ENCODE data around the gene FRMD1. TPM values are rescaled to one million over a fixed set of nuclear protein-coding genes. Genes with fewer than 3 reads are reported as not detected.

The FRMD1 gene
- polyA plus RNA-seq, 3 donors, result 16.9 to 31.2 (median 28.4) TPM

DNA sequence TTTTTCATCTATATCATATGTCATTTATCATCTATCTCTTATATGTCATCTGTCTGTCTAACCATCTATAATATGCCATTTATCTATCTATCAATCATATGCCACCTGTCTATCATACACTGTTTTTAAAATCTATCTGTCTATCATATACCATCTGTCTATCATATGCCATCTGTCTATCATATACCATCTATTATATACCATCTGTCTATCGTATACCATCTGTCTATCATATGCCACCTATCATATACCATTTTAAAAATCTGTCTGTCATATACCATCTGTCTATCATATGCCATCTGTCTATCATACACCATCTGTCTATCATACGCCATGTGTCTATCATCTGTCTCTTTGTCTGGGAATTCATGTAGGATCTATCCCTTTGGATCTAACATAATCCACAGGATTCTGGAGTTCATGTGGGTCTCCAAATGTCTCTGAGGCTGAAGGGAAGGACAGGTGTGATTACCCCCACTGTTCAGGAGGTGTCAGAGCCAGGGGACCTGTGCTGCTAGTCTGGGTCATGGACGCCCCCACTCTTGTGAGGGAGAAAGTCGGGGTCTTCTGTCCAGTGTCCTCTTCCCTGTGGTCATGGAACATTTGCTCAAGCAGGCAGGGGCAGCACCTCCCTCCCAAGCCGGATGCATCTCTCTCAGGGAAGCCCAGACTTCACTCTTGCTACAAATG is 36.9 kb upstream of the FRMD1 start:
- DNase-seq, result no peak

DNA sequence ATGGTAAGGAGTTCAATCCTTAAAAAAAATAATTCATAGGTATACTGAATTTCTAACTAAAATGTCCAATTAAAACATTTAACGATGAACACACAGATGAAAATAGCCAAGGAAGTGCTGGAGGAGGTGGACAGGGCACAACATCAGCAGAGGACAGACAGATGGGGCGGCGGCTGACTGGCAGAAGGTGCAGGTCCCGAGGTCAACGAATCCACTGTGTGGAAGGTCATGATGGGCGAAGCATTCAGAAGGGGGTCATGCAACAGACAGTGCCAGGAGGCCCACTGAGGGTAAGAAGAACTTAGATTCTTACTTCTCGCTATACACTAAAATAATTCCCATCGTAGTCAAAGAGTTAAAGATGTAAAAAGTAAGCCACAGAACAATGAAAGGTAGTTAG is 34.2 kb upstream of the FRMD1 start:
- DNase-seq, result no peak

DNA sequence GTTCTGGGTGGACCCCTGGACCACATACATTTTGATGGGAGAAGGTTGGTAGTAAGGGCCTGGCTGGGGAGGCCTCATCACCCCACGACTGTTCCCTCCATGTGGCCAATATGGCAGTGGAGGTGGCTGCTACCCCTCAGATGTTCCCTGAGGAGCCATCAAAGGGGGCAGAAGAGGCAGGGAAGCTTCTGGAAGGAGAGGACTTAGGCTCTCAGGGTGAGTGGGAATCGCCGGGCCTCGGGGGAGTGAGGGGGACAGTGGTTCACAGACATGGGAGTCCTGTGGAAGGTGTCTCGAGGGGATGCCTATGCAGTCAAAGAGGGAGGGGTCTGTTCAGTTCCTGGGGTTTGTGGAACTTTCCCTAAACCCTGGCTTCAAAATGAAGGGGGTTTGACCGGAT is 32.9 kb upstream of the FRMD1 start:
- no peak for DNase-seq

DNA sequence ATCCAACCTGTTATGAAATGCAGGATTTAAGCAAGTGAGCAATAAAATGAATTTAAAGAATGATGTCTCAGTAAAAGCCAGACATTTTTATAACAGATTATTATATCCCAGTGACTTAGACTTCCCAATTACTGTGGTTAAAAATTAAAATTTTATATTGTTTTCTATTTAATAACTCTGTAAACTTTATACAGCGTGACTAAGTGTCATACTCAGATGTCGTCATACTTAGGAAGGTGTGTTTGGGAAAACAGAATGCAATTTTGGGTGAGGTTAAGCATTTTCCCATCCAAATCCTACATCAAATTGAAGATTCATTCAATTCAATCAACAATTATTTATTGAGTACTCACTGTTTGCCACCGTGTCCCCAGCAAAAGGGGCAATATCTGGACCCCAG is 31.4 kb upstream of the FRMD1 start:
- no peak for DNase-seq

DNA sequence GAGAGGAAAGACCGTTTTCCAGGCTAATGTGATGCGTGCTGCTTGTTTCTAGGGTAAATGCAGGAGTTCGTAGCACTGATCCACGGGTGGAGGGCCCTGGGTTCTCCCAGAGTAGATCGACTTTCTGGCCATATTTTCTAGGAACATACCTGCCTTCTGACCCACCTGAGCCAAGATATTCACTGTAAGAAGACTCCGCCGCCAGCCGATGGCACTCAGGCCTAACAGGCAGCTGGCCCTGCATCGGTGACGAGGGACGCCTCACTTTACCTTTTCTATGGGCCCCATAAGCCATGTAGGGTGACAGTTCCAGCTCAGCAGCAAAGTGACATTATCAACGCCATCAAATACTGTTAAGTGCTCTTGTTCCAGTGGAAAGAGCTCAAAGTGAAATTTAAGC is 30.2 kb upstream of the FRMD1 start:
- no peak for DNase-seq

DNA sequence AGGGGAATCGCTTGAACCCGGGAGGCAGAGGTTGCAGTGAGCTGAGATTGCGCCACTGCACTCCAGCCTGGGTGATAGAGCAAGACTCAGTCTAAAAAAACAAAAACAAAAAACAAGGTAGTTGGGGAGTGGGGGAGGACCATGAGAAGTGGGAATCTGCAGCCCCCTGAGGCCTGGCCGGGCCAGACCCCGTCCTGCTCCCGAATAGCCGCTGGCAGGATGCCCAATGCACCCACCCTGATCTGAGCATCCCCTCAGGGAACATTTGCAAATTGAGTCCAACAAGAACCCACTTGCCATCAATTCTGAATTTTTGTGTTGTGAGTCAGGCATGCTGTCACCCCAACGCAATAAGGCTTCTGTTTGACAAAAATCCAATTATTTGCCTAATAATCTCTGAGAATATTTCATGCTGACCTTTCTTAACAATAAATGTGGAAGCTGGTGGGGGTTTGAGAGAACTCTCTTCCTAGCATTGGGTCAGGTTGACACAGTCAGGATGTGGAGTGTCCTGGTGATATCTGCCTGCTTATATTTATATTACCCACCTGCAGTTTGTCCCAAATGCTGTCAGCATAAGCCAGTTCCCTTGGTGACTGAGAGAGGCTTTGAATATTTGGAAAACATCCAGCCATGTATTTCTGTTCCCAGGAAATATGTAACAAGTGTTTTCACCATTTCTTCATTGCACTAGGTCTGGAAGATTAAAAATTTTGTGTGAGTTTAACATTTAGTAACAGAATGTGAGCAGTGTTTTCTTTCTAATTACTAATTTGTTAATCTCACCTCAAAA is 28.4 kb upstream of the FRMD1 start:
- DNase-seq, result no peak

DNA sequence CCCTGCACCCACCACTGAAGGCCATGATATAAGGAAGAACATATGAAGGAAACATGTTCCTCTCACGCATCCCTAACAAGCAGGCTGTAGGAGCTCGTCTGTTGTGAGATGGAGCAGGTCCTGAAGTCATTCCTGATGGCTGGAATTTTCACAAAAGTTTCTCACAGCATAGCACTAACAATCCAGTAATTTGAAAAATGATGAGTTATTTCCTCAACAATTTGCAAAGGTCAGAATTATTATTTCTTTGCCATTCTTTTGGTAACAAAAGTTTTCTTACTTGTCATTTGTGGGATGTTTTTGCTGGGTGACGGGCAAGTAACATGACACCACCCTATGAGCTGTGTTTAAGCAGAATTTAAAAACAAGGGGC is 27.6 kb upstream of the FRMD1 start:
- no peak for DNase-seq

DNA sequence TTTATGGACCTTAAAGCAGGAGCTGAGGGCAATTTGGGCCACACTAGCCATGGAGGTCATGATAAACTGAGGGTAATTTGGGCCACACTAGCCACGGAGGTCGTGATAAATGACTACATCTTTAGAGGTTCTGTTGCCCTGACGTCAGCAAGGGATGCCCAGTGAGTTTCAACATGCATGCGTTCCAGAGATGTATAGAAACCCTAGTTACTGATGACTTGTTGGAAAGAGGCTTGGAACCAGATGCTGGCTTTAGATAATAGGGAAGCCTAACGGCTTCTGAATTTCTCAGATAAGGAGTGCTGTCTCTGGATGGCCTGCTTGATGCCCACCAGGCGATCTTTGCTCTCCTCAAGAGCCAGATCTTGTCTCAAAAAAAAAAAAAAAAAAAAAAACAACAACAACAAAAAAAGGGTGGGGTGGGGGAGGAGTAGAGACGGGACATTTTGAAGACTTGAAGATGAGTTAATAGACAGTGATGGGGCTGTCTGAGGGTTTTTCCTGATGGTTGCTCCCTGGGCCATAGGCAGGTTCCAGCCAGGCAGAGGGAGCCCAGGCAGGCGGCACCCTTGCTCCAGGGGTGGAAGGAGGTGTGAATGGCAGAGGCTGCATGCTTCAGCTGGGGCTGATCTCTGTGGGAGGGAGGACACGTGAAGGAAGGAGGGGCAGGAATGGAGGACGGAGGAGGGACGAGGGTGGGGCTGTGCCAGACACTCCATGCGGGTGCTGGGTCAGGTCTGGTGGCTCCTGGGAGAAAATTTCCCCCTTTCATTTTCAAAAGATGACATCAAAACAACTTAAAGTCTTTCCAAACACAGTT is 27.0 kb upstream of the FRMD1 start:
- no peak for DNase-seq

DNA sequence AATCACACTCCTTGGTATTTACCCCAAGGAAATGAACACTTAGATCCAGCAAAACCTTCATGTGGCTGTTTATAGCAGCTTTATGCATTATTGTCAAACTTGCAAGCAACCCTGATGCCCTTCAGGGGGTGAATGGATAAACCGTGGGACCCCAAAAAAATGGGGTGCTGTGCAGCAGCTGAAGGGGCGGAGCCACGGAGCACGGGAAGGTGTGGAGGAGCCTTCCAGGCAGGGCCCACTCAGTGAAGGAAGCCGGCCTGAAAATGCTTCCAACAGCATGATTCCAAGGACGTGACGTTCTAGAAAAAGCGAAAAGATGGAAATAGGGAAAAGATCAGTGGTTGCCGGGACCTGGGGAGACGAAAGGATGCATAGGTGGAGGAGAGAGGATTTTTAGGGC is 25.6 kb upstream of the FRMD1 start:
- DNase-seq, result no peak

DNA sequence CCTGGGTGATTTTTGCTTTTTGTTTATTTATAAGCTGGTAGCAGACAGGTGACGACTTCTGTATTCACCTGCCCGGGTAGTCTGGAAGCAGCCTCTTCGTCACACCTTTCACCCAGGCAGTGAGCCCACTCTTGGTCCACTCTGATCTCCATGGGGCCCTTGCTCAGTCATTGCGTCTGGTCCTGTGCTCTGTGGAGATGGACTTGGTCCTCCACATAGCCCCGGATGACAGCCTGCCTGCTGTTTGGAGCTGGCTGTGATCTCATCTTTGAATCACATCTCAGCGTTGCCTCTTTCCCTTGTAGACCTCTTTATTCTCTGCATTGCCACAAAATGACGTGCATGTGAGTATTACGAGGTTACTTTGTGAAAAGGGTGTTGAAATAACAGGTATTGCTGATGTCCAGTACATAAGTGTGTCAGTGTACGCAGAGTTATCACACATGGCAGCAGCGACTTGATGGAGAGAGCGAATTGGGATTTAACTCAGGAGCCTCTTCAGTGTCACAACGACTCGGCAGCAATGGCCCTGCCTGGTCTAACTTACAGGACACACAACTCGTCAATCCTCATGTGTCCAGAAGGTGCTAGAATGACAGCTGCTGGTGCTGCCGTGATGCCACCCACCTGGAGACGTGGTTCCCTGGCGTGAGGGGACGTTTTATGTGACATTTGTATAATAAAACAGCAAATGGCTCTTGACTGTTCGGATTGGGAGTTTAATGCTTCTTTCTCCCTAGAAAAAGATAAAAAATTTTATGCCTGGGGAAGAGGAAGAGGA is 24.2 kb upstream of the FRMD1 start:
- no peak for DNase-seq

DNA sequence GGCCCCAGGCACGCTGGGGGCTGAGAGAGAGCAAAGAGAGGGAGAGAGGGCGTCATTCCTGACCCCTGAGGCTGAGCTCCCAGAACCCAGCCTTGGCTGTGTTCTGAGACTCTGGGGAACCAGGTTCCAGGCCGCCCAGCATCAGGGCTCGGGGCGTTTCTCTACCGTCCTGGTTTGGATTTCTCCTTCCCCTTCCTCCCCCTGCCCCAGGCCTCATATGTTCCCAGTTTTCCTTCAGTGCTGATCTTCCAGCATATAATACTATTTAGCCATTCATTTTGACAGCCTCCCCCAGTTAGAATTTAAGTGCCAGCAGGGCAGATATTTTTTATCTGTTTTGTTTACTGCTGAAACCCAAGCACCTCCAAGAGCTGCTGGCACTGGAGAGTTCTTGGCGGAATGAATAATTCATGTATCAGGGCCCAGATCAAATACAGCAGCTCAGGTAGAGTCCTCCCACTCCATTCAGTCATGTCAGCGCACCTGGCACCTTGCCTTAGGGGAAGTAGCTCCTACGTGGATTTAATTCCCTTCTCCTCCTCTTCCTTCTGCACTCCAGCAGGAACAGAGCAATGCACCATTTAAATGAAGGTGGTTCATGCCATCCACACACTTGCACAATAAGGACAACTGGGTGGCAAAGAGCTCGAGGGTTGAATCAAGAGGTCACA is 23.4 kb upstream of the FRMD1 start:
- no peak for DNase-seq

DNA sequence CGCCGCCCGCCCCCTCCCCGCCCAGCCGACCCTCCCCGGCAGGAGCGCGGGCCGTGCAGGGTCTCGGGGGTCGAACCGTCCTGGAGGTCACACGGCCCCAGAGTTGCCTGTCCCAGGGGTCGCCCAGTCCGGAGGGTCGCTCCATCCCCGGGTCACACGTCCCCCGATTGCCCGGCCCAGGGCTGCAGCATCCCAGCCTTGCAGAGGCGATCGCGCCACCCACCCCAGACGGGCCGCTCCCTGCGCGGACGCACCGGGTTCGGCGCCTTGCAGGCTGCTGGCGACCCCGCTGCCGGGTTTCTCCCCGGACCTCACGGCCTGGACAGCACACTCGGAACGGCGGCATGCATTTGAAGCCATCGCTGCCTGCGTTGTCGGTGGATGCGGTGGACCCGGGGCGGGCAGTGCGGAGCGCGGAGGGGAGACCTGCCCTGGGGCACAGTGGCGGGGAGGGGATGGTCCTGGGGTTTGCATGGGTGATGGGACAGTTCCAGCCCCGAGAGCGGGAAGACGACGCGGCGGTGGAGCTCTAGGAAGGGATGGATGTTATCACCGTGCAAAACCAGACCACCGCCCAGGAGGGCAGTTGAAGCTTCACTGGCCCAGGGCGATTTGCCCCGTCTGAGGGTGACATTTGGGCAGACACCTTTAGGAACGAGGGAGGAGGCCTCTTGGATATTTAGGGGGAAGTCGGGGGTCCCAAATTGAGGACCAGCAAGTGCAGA is 22.7 kb upstream of the FRMD1 start:
- no peak for DNase-seq

DNA sequence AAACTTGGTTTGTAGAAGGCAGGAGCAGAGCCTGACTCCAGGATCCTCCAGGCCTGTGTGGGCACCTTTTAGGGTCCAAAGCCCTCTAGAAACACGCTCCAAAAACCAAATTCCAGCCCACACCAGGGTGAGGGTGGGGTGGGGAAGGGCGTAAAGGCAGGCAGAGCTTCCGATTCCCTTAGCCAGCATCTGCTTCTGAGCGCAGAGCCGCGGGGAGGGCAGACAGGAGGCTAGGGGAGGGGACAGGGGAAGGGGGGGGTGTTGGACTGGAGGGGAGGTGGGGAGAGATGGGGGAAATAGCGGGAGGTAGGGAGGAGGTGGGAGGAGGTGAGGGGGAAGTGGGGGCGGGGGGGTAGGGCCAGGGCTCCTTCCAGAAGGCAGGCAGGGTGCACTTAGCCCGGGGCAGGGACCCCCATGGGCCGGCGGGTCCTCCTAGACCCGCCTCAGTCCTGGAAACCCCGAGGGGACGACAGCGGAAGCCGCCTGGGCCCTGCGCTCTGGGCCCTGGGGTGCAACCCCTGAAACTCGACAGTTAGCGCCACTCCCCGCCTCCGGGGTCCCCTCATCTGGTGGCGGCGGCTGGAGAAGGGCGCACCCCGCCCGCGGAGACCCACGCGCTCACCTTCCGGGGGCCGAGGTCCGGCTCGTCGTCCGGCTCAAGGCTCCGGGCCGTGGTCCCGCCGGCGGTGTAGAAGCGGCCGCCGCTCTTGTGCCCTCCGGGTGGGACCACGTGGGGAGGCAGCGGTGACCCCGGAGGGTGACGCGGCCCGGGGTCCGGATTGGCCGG is 22.0 kb upstream of the FRMD1 start:
- no peak for DNase-seq

DNA sequence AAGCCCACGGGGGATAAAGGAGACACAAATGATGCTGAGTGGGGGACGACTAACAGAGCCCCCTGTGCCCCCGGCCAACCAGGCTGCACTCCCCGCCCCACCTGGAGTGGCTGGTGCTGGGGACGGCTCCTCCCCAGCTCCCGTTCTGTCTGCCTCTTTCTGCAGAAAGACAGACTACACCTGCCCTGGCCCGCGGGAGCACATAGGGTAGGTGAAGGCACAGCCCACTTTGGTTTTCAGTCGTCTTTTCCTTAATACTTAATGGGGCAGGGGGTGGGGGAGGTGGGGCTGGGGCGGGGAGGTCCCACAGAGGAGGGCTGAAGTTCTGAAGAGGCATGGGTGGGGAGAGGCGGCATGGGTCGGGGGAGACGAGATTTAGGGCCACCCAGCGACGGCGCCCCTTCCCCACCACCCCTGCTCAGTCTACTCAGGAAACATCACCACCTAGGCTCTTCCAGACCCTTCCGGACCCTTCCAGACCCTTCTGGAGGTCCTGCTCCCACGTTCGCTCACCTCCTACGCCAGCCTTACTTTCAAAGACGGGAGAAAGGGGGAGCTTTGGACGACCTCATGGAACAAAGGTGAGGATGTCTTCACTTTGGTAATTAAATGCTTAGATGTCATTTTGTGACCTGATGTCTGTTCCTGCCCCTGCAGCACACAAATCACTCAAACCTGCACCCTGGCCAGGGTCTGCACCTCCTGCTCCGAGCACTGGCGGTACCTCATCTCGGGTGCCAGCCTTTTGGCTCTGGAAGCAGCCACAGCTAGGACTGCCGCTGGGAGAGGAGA is 21.2 kb upstream of the FRMD1 start:
- no peak for DNase-seq

DNA sequence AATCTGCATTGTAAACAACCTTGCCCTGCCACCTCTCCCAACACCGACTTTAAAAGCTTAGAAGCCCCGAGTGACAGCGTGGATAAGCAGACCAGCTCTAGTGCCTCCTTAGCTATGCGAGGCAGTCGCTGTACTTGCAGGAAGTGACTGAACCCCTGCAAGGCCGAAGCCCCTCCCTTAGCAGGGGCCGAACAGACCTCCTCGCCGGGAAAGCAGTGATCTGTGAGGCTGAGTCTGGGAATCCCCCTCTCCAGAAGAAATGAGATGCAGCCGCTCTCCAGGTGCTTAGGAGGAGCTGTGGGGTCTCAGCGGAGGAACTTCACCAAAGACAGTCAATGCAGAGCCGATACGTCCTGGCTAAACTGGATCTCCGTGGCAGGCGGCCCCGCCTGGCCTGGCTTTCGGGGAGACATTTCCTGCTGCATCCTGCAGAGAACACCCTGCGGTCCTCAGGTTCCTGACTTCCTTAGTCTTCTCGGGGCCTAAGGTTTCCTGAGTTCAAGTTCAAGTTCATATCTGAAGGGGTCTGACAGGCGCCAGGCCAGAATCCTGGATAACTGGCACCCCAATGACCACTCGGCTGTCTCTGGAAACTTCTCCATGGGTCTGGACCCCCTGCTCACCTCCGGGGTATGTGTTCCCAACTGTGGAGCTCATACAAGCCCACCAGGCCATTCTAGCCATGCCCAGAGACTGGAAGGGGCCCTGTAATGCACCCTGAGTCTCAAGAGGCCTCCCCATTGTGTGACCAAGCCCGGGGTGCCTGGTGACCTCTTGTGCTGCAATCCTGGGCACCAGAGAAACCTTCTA is 20.4 kb upstream of the FRMD1 start:
- no peak for DNase-seq

DNA sequence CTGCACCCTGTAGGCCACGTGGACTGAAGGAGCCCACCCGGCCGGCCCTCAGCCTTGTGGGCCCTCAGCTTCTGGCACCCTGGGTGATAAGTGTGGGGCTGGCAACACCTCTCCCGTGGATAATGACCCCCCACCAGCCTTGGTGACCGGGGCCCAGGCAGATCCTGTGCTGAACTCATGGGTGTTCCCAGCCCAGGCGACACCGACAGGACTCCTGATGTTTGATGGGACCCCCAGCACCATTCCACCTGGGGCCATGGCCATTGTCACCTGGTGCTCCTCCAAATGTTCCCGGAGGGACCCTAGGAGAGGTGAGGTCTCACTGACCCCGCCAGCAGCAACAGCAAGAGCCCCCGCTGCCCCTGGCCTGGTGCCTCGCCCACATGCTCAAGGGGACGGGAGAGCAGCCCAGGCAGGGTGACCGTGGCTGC is 19.4 kb upstream of the FRMD1 start:
- no peak for DNase-seq

DNA sequence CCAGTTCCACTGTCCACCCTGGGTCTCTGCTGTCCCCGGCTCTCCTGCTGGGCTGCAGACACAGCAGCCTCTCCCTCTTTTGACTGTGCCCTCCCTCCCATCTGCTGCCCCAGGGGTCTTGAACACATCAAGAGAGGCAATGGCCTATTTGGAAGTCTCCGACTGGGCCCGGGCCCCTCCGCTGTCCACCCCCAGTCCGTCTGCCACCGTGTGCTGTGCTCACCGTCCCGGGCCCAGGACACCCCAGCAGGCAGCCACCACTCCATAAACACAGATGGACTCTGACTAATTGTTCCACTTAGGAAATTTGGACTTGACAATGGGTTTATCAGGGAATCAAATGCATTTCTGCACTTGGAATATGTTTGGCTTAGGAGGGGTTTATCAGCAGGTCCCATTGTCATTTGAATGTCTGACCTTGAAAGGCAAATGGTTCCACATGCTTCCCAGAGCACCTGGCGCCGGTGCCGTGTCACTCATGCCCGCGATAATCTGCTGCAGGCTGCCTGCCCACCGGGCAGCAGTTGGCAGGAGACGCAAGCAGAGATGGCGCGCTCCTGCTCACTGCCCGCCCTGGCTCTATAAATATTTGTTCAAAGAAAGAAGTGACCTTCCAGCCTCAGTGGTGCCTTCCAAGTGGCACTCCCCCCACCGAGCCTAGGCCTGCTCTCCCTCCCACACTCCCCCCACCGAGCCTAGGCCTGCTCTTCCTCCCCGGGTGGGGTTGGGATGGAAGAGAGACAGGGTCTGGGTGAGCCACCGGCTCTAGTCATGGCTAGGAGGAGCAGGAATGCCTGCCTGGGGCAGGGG is 18.8 kb upstream of the FRMD1 start:
- DNase-seq, result no peak

Measured in renal pelvis (tissue), 4 donors.